ENCODE measurements around the gene RIPK1. TPM values are rescaled to one million over a fixed set of nuclear protein-coding genes. Genes with fewer than 3 reads are reported as not detected.

The RIPK1 gene
- total and polyA plus RNA-seq, 9 of the 15 experiments (the other 6 are each of a cell fraction or from before 2014, with no cell fraction given), result 3.8 to 24.9 (median 17.7) TPM

DNA sequence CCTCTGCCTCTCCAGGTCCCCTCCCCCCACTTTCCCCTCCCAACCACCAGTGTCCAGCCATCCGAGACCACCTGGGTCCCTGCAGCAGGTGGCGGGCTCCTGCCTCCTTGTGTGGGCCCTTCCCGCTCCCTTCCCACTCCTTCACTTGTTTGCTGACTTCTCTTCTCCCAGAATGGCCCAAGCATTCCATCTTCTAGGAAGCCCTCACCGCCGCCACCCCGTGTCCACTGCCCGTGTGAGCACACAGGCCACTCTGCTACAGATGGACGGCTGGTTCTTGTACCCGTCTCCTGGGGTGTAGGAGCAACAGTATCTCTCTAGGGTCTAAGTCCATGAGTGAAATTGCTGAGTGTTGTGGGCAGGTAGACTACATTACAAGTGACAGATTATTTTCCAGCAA is 65.2 kb downstream of the RIPK1 start:
- peak; percentile 34; the same call in 2 of the 3 replicates for ATAC-seq
- no peak for FAIRE-seq
- ChIA-PET POLR2A (no interaction called here), CTCF (ENCODE audit: low intra/inter-chr PET ratio) (no interaction called here)
- WGBS (ENCODE audit: insufficient coverage, low coverage, missing lambda C conversion rate), result 76% methylated on average over 9 of the region's 9 CpGs
- Histone ChIP-seq H3K27ac (ENCODE audit: extremely low read depth, low read depth, low read length) (no peak overlapping the region), H3K9ac (ENCODE audit: insufficient read depth in 1 of 2, low read depth in 2 of 2, low read length in 2 of 2) (peak overlapping the region in 1 of 2 experiments; percentile 32; a peak in 1 of 4 replicates), H3K79me2 (ENCODE audit: control insufficient read depth, insufficient read depth, low read length) (no peaks in the 10 kb centered on the region), H3K4me3 (no peak overlapping the region), H3K27me3 (ENCODE audit: control insufficient read depth in 2 of 2, insufficient read depth in 2 of 2, low read length in 2 of 2) (no peaks in the 10 kb centered on the region), H3K36me3 (ENCODE audit: control insufficient read depth, insufficient read depth, low read length) (peaks cover 6% of the 10 kb centered on the region; the same call in 1 of the 3 replicates), H2AFZ (ENCODE audit: low read depth, low read length) (no peak overlapping the region), H3K9me3 (replicated peaks; ENCODE audit: control insufficient read depth, insufficient read depth, low read depth, low read length) (no peaks in the 10 kb centered on the region), H3K4me1 (replicated peaks in 1 of 2; ENCODE audit: control insufficient read depth in 2 of 2, insufficient read depth in 2 of 2, low read length in 2 of 2) (peaks cover 0 to 9% of the 10 kb centered on the region in 2 experiments; a peak in 3 of 5 replicates), H3K4me2 (ENCODE audit: insufficient read depth, low read length) (no peak overlapping the region), H3K9me1 (ENCODE audit: control insufficient read depth, insufficient read depth, low read length) (no peaks in the 10 kb centered on the region), H4K20me1 (replicated peaks; ENCODE audit: control insufficient read depth, insufficient read depth, low read length) (no peaks in the 10 kb centered on the region)
- BruUV-seq (replicated peaks), result no TSS peak
- TF ChIP-seq CBX2 (IDR thresholded peaks at IDR 0.05; ENCODE audit: insufficient read depth, low read length, poor library complexity, severe bottlenecking) (no peak), ZNF263 (CRISPR knock-in tag; IDR thresholded peaks at IDR 0.05; ENCODE audit: borderline replicate concordance) (no peak), TAF1 (IDR thresholded peaks at IDR 0.05; ENCODE audit: control insufficient read depth, extremely low read depth, insufficient read depth, low read length, severe bottlenecking) (no peak), LARP7 (IDR thresholded peaks at IDR 0.05) (no peak), ATF1 (CRISPR knock-in tag; IDR thresholded peaks at IDR 0.05) (no peak), ATF1 (tag; IDR thresholded peaks at IDR 0.05) (no peak), ZNF124 (CRISPR knock-in tag; IDR thresholded peaks at IDR 0.05) (no peak), ZNF57 (CRISPR knock-in tag; IDR thresholded peaks at IDR 0.05) (no peak), ZNF384 (IDR thresholded peaks at IDR 0.05; ENCODE audit: low read depth, low read length) (no peak), ZC3H4 (CRISPR knock-in tag; IDR thresholded peaks at IDR 0.05; ENCODE audit: borderline replicate concordance) (no peak), HDAC2 (IDR thresholded peaks at IDR 0.05) (no peak), ZNF408 (CRISPR knock-in tag; IDR thresholded peaks at IDR 0.05; ENCODE audit: low read depth) (no peak), SP1 (CRISPR knock-in tag; IDR thresholded peaks at IDR 0.05) (no peak), ZNF551 (CRISPR knock-in tag; IDR thresholded peaks at IDR 0.05) (no peak), ZNF764 (CRISPR knock-in tag; IDR thresholded peaks at IDR 0.05; ENCODE audit: low read depth) (no peak), HMGN3 (IDR thresholded peaks at IDR 0.05; ENCODE audit: borderline replicate concordance, extremely low read depth, insufficient read length, low read depth, low read length) (no peak), ZNF79 (CRISPR knock-in tag; IDR thresholded peaks at IDR 0.05; ENCODE audit: low read depth) (no peak), DACH1 (IDR thresholded peaks at IDR 0.05; ENCODE audit: partially characterized antibody) (no peak)
- TF ChIP-seq, protein P1, sequence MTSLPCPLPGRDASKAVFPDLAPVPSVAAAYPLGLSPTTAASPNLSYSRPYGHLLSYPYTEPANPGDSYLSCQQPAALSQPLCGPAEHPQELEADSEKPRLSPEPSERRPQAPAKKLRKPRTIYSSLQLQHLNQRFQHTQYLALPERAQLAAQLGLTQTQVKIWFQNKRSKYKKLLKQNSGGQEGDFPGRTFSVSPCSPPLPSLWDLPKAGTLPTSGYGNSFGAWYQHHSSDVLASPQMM (CRISPR knock-in tag; IDR thresholded peaks at IDR 0.05), result no peak
- TF ChIP-seq, protein P2, sequence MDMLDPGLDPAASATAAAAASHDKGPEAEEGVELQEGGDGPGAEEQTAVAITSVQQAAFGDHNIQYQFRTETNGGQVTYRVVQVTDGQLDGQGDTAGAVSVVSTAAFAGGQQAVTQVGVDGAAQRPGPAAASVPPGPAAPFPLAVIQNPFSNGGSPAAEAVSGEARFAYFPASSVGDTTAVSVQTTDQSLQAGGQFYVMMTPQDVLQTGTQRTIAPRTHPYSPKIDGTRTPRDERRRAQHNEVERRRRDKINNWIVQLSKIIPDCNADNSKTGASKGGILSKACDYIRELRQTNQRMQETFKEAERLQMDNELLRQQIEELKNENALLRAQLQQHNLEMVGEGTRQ (CRISPR knock-in tag; IDR thresholded peaks at IDR 0.05), result no peak
- in situ Hi-C loops (cut with MboI), result no loop called here
- no peak for DNase-seq (ENCODE audit: extremely low read depth in 1 of 4, low spot score in 3 of 4)
- intact Hi-C loops (cut with micrococcal nuclease), result no loop called here
